Neural progenitor cell (in vitro differentiated cells): ENCODE data around the gene NR1H4.
A peak's percentile ranks its signal among the peaks of the same experiment; 100 is the strongest.

ENCODE experiments used
- CTCF ChIP-seq: fragments of 200-600 bp; sonication (generic); IDR thresholded peaks from 2 replicates; pipeline ENCODE4 v1.5.1; 2017; ENCODE audit warnings: antibody characterized with exemption, mild to moderate bottlenecking
- EZH2 ChIP-seq: fragments of 200-600 bp; sonication (generic); IDR thresholded peaks from 2 replicates; pipeline ENCODE4 v1.6.1; 2017; ENCODE audit warnings: antibody characterized with exemption, mild to moderate bottlenecking, moderate library complexity

DNA sequence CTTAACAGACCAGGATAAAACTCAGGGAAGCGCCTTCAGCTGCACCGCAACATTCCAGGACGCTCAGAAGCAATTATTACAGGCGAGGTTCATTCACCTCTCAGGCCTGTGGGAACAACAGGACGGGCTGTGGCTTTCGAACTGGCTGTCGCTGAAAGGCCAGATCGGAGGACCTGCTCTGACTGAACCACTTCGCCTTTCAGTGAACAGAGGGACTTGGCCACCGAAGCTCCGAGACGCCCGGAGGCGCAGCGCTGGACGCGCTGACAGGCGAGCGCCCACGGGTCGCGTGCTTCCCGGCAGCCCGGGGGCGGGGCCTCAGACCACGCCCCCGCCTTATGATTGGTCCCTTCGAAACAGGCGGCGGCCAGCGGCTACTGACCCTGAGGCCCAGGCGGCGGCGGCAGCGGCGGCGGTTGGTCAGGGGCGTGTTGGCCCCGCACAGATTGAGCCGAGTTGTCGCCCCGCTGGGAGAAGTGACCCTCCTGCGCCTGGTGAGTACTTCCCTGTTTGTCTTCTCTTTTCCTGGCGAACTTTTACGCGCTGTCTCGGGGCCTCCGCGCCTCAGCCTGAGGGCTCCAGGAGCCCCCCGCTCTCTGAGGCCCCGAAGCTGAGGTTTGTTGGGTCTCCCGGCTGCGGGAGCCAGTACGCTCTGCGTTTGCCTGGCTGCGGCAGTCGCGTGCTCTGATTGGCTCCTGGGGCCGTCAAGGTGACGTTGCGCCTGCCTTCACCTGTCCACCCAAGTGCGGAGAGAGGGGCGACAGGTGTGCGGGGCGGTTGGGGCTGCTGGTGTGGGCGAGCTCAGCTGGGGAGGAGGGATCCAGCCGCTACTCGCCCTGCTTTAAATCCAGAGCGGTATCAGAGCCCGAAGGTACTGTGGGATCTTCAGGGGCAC is 99.9 kb downstream of the NR1H4 start, which contains the start of gene GAS2L3:
- TF ChIP-seq CTCF (no peak), EZH2 (peak; percentile 35)
